ENCODE data around the gene AUTS2. TPM values are rescaled to one million over a fixed set of nuclear protein-coding genes. Genes with fewer than 3 reads are reported as not detected.

The AUTS2 gene
- total RNA-seq, 6 experiments from 2014 or later: 10.4 to 32.0 (median 19.3) TPM

GRCh38 chr7:70741666-70742065, 1143.4 kb downstream of the AUTS2 start:
- no peaks in the 10 kb centered on the region for H3K27me3 ChIP-seq
- H3K4me1 ChIP-seq: peaks cover 0 to 20% (median 5%) of the 10 kb centered on the region in 4 donors
- no peak overlapping the region for H3K27ac ChIP-seq
- TF ChIP-seq POLR2A (IDR thresholded peaks at IDR 0.05): no peak
- H3K4me3 ChIP-seq: no peak overlapping the region
- no peak for DNase-seq
- intact Hi-C loops (cut with DNase I): no loop called here
- no peaks in the 10 kb centered on the region for H3K36me3 ChIP-seq
- ATAC-seq: no peak
- WGBS (ENCODE audit: insufficient coverage, low coverage, low lambda C conversion rate, missing lambda C conversion rate): 69% methylated on average over 4 of the region's 5 CpGs
- H3K9me3 ChIP-seq: no peaks in the 10 kb centered on the region

GRCh38 chr7:70743531-70744325, 1145.5 kb downstream of the AUTS2 start:
- H3K9me3 ChIP-seq: no peaks in the 10 kb centered on the region
- no peaks in the 10 kb centered on the region for H3K36me3 ChIP-seq
- TF ChIP-seq CTCF (IDR thresholded peaks at IDR 0.05): no peak
- TF ChIP-seq POLR2A (IDR thresholded peaks at IDR 0.05): no peak
- H3K27me3 ChIP-seq: no peaks in the 10 kb centered on the region
- H3K27ac ChIP-seq: no peak overlapping the region
- intact Hi-C loops (cut with DNase I): no loop called here
- WGBS (ENCODE audit: insufficient coverage, low coverage, low lambda C conversion rate, missing lambda C conversion rate): 70% methylated on average over 9 of the region's 9 CpGs
- H3K4me1 ChIP-seq: no peaks in the 10 kb centered on the region
- no peak overlapping the region for H3K4me3 ChIP-seq
- ATAC-seq (no peak), DNase-seq (no peak)

GRCh38 chr7:70744492-70744891, 1146.2 kb downstream of the AUTS2 start:
- Histone ChIP-seq H3K27me3 (no peaks in the 10 kb centered on the region), H3K4me3 (no peak overlapping the region), H3K36me3 (no peaks in the 10 kb centered on the region), H3K9me3 (no peaks in the 10 kb centered on the region), H3K27ac (no peak overlapping the region), H3K4me1 (no peaks in the 10 kb centered on the region)
- DNase-seq (no peak), ATAC-seq (peak in 1 of 4 donors; percentile 13)
- WGBS (ENCODE audit: insufficient coverage, low coverage, low lambda C conversion rate, missing lambda C conversion rate): 87% methylated on average over 5 of the region's 12 CpGs
- intact Hi-C loops (cut with DNase I): no loop called here
- TF ChIP-seq CTCF (IDR thresholded peaks at IDR 0.05) (no peak), POLR2A (IDR thresholded peaks at IDR 0.05) (no peak)

GRCh38 chr7:70749831-70750230, 1151.6 kb downstream of the AUTS2 start:
- 71% methylated on average over 1 of the region's 1 CpG for WGBS (ENCODE audit: insufficient coverage, low coverage, low lambda C conversion rate, missing lambda C conversion rate)
- no peak overlapping the region for H3K27ac ChIP-seq
- intact Hi-C loops (cut with DNase I): no loop called here

More at GRCh38 chr7:70749831-70750230, 1151.6 kb downstream of the AUTS2 start:
- H3K36me3 ChIP-seq: no peaks in the 10 kb centered on the region
- TF ChIP-seq POLR2A (IDR thresholded peaks at IDR 0.05): no peak
- TF ChIP-seq CTCF (IDR thresholded peaks at IDR 0.05): no peak
- H3K4me1 ChIP-seq: peaks cover 0 to 28% (median 12%) of the 10 kb centered on the region in 4 donors
- ATAC-seq (no peak), DNase-seq (no peak)
- H3K9me3 ChIP-seq: no peaks in the 10 kb centered on the region
- no peaks in the 10 kb centered on the region for H3K27me3 ChIP-seq
- no peak overlapping the region for H3K4me3 ChIP-seq
